ENCODE measurements around the gene PAEP. TPM values are rescaled to one million over a fixed set of nuclear protein-coding genes. Genes with fewer than 3 reads are reported as not detected.

PAEP gene
- total RNA-seq, 1 experiment from 2014 or later = not detected

GRCh38 chr9:135570456-135570855, 8.9 kb downstream of the PAEP start:
- ATAC-seq (no peak), DNase-seq (ENCODE audit: low read depth, low spot score) (no peak)
- in situ Hi-C loops (cut with HindIII; ENCODE audit: low pct_unique_long_range_greater_than_20kb, low sequenced_read_pairs) (no loop called here), intact Hi-C loops (cut with micrococcal nuclease; ENCODE audit: unreplicated experiment) (no loop called here)
- Histone ChIP-seq H3K4me1 (ENCODE audit: control insufficient read depth, insufficient read depth, low read length) (no peaks in the 10 kb centered on the region), H3K4me3 (ENCODE audit: low read depth in 2 of 2, low read length in 2 of 2) (no peak overlapping the region), H3K27ac (ENCODE audit: low read length) (no peak overlapping the region), H3K27me3 (ENCODE audit: control insufficient read depth, insufficient read depth, low read length) (0 out of 2 replicates have a peak, but pooled peaks cover 2% of the 10 kb centered on the region), H3K36me3 (ENCODE audit: control insufficient read depth, insufficient read depth, low read length) (no peaks in the 10 kb centered on the region), H3K9me3 (ENCODE audit: control insufficient read depth, insufficient read depth, low read depth, low read length) (no peaks in the 10 kb centered on the region)
- POLR2A ChIA-PET = no interaction called here
- CTCF ChIA-PET = no interaction called here
- BruUV-seq (replicated peaks) = no TSS peak
- TF ChIP-seq, protein P1, sequence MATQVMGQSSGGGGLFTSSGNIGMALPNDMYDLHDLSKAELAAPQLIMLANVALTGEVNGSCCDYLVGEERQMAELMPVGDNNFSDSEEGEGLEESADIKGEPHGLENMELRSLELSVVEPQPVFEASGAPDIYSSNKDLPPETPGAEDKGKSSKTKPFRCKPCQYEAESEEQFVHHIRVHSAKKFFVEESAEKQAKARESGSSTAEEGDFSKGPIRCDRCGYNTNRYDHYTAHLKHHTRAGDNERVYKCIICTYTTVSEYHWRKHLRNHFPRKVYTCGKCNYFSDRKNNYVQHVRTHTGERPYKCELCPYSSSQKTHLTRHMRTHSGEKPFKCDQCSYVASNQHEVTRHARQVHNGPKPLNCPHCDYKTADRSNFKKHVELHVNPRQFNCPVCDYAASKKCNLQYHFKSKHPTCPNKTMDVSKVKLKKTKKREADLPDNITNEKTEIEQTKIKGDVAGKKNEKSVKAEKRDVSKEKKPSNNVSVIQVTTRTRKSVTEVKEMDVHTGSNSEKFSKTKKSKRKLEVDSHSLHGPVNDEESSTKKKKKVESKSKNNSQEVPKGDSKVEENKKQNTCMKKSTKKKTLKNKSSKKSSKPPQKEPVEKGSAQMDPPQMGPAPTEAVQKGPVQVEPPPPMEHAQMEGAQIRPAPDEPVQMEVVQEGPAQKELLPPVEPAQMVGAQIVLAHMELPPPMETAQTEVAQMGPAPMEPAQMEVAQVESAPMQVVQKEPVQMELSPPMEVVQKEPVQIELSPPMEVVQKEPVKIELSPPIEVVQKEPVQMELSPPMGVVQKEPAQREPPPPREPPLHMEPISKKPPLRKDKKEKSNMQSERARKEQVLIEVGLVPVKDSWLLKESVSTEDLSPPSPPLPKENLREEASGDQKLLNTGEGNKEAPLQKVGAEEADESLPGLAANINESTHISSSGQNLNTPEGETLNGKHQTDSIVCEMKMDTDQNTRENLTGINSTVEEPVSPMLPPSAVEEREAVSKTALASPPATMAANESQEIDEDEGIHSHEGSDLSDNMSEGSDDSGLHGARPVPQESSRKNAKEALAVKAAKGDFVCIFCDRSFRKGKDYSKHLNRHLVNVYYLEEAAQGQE (IDR thresholded peaks at IDR 0.05; ENCODE audit: insufficient read depth in 1 of 2, low read depth in 2 of 2, low read length in 1 of 2) = no peak
- TF ChIP-seq TCF7L2 (IDR thresholded peaks at IDR 0.05; ENCODE audit: low read depth, low read length) = no peak
- no peak for TF ChIP-seq SIN3A (IDR thresholded peaks at IDR 0.05; ENCODE audit: borderline replicate concordance, insufficient read depth, low read depth, low read length)
- no peak for TF ChIP-seq POLR2AphosphoS5 (IDR thresholded peaks at IDR 0.05; ENCODE audit: low read depth, low read length)
- TF ChIP-seq CTCF (IDR thresholded peaks at IDR 0.05) = no peak

GRCh38 chr9:135572233-135572632, 10.7 kb downstream of the PAEP start:
- ChIA-PET POLR2A (no interaction called here), CTCF (no interaction called here)
- DNase-seq (ENCODE audit: low read depth, low spot score) = no peak
- Histone ChIP-seq H3K4me3 (ENCODE audit: low read depth in 2 of 2, low read length in 2 of 2) (no peak overlapping the region), H3K27ac (ENCODE audit: low read length) (no peak overlapping the region), H3K36me3 (ENCODE audit: control insufficient read depth, insufficient read depth, low read length) (no peaks in the 10 kb centered on the region), H3K9me3 (ENCODE audit: control insufficient read depth, insufficient read depth, low read depth, low read length) (no peaks in the 10 kb centered on the region), H3K27me3 (ENCODE audit: control insufficient read depth, insufficient read depth, low read length) (0 out of 2 replicates have a peak, but pooled peaks cover 2% of the 10 kb centered on the region), H3K4me1 (ENCODE audit: control insufficient read depth, insufficient read depth, low read length) (no peaks in the 10 kb centered on the region)
- no TSS peak for BruUV-seq (replicated peaks)
- intact Hi-C loops (cut with micrococcal nuclease; ENCODE audit: unreplicated experiment) (no loop called here), in situ Hi-C loops (cut with HindIII; ENCODE audit: low pct_unique_long_range_greater_than_20kb, low sequenced_read_pairs) (no loop called here)
- TF ChIP-seq CTCF (IDR thresholded peaks at IDR 0.05) = no peak
- TF ChIP-seq TCF7L2 (IDR thresholded peaks at IDR 0.05; ENCODE audit: low read depth, low read length) = no peak
- no peak for ATAC-seq

Data from Panc1 (cell line).